Measurements from ENCODE around the gene JMJD1C.

DNA sequence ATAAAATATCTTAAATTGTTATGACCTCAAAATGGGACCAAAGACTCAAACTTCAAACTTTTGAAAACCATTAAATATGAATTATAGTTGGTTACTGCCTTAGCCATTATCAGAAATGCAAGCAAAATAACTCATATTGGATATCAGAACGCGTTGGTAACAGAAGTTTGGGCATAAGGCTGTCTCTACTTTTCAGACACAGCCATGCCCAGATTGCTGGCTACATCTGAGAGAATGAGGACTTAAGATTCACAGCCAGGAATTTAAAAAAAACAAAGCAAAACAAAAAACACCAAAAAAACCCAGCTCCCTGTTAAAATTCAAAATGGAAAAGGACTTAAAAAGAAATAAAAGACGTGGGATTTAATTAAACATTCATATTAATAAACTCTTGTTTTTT lies 161.6 kb downstream of the JMJD1C start:
- no peak for TF ChIP-seq EZH2phosphoT487 (IDR thresholded peaks at IDR 0.05; ENCODE audit: low read depth)
- TF ChIP-seq, protein P1, sequence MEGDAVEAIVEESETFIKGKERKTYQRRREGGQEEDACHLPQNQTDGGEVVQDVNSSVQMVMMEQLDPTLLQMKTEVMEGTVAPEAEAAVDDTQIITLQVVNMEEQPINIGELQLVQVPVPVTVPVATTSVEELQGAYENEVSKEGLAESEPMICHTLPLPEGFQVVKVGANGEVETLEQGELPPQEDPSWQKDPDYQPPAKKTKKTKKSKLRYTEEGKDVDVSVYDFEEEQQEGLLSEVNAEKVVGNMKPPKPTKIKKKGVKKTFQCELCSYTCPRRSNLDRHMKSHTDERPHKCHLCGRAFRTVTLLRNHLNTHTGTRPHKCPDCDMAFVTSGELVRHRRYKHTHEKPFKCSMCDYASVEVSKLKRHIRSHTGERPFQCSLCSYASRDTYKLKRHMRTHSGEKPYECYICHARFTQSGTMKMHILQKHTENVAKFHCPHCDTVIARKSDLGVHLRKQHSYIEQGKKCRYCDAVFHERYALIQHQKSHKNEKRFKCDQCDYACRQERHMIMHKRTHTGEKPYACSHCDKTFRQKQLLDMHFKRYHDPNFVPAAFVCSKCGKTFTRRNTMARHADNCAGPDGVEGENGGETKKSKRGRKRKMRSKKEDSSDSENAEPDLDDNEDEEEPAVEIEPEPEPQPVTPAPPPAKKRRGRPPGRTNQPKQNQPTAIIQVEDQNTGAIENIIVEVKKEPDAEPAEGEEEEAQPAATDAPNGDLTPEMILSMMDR (IDR thresholded peaks at IDR 0.05; ENCODE audit: low read depth, low read length) = no peak
